Thyroid gland (tissue), 4 donors: ENCODE data around the gene LAMC3.

ENCODE experiments used
- CTCF ChIP-seq, 6 experiments: fragments of 200-600 bp in 3 of 6; fragments of 450-650 bp in 3 of 6; sonication (generic) in 3 of 6; IDR thresholded peaks; one replicate each; pipeline ENCODE4 v1.5.1; 2016 to 2019; ENCODE audit warnings: antibody characterized with exemption in 6 of 6, mild to moderate bottlenecking in 2 of 6, inconsistent platforms in 1 of 6, moderate library complexity in 1 of 6
- POLR2A ChIP-seq, 2 donors: fragments of 450-650 bp; IDR thresholded peaks; one replicate each; pipeline ENCODE4 v1.6.1; 2017; ENCODE audit warnings: antibody characterized with exemption in 2 of 2, mild to moderate bottlenecking in 2 of 2, moderate library complexity in 1 of 2

DNA sequence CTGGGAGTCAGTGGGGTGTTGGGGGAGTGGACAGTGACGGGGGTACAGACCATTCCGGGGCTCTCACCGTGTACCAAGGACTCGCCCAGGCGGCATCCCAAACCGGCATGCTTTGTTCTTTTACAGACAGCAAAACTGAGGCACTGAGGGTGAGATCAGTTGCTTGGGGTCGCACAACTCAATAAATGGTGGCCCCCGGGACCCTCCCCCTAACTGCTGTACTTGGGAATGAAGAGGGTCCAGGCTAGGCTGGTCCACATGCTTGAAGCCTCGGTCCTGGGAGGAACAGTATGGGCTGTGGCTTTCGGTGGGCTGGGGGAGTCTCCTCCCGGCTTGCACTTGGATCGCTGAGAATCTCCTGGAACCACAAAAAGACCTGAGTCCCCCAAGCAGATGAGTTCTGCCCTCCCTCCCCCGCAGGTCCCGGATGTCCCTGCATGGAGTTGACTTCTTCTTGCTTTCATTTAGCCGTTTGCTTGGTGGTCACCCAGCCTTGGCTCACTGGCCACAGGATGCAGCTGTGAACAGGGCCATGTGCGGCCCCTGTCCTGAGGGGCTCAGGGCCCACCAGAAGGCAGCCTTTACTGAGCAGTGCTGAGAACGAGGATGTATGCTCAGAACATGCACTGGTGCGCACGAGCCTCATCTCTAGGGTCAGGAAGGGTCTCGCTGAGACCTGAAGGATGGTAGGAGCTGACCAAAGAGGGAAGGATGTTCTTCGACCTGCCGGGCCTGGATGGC lies 4.2 kb downstream of the LAMC3 start:
- TF ChIP-seq CTCF (IDR thresholded peaks at IDR 0.05): no peak
- TF ChIP-seq POLR2A (IDR thresholded peaks at IDR 0.05): no peak
